ENCODE measurements around the gene MRGPRF.

- TF ChIP-seq POLR2A (IDR thresholded peaks at IDR 0.05) (no peak), CTCF (IDR thresholded peaks at IDR 0.05) (no peak), EP300 (IDR thresholded peaks at IDR 0.05; ENCODE audit: low read depth) (no peak), POLR2AphosphoS5 (IDR thresholded peaks at IDR 0.05) (no peak)
These were observed 11.6 kb downstream of the MRGPRF start for GRCh38 chr11:69001243-69002081.
